Activated T-cell treated with anti-CD3 and anti-CD28 coated beads, Interleukin-2, amount 50 U/mL, for 4 hours (primary cell): ENCODE measurements around the gene CAP2. TPM values are rescaled to one million over a fixed set of nuclear protein-coding genes. Genes with fewer than 3 reads are reported as not detected.
"Not testable (repeated sequence)": the region's sequence is repeated elsewhere in the genome, so short reads cannot be mapped to it uniquely, and the experiment has no call there.

Experiments
- ATAC-seq, 2 donors: fragments of 200-7000 bp; cut with Tn5 transposase; one replicate each; pipeline ENCODE4 v1.10.0; 2021
- DNase-seq: peaks from one replicate; pipeline ENCODE4 v3.0.0-alpha.2; 2020
- H3K27me3 Mint-ChIP-seq: one replicate; pipeline ENCODE4 v1.8.0; 2021; ENCODE audit warnings: low read depth, mixed read lengths
- H3K36me3 Mint-ChIP-seq: one replicate; pipeline ENCODE4 v1.8.0; 2022; ENCODE audit warnings: mixed read lengths; ENCODE audit not compliant: insufficient read depth
- H3K4me1 Mint-ChIP-seq: one replicate; pipeline ENCODE4 v1.8.0; 2021; ENCODE audit warnings: low read depth, mixed read lengths
- H3K4me3 Mint-ChIP-seq: one replicate; pipeline ENCODE4 v1.8.0; 2021; ENCODE audit warnings: mild to moderate bottlenecking, moderate library complexity, mixed read lengths
- H3K9me3 Mint-ChIP-seq: one replicate; pipeline ENCODE4 v1.8.0; 2021; ENCODE audit warnings: mixed read lengths
- total RNA-seq, 3 donors: library from RNA; stranded (reverse); gene quantifications; one replicate each; pipeline ENCODE4 v1.2.1, GENCODE V29; 2021

The CAP2 gene
- total RNA-seq, 3 donors from 2014 or later: not detected

GRCh38 chr6:17388365-17388764 is 5.0 kb upstream of the CAP2 start:
- ATAC-seq: no peak
- Mint-ChIP-seq H3K4me1 (no peaks in the 10 kb centered on the region), H3K9me3 (no peaks in the 10 kb centered on the region), H3K36me3 (no peaks in the 10 kb centered on the region), H3K4me3 (no peak overlapping the region), H3K27me3 (peaks cover 34% of the 10 kb centered on the region)
- no peak for DNase-seq

DNA sequence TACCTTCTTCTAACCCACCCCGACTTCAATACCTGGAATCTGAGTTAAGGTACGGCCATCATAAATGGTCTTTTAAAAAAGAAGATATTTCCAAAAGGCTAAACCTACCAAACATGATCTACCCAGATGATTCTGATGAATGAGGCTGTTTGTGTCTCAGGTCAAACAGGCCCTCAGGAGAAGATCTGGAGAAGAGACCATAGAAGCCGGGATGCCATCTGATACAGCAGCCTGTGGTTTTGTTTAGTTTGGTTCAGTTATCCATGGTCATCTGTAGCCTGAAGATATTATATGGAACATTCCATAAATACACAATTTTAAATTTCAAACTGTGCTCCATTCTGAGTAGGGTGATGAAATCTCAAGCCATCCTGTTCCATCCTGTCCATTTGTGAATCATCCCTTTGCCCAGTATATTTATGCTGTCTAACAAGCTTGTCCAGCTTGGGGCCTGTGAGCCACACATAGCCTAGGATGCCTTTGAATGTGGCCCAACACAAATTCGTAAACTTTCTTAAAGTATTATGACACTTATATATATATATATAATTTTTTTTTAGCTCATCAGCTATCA is 4.0 kb upstream of the CAP2 start:
- Mint-ChIP-seq H3K27me3 (peaks cover 38% of the 10 kb centered on the region), H3K4me3 (no peak overlapping the region), H3K9me3 (no peaks in the 10 kb centered on the region), H3K4me1 (peaks cover 3% of the 10 kb centered on the region), H3K36me3 (no peaks in the 10 kb centered on the region)
- DNase-seq: no peak
- no peak for ATAC-seq

DNA sequence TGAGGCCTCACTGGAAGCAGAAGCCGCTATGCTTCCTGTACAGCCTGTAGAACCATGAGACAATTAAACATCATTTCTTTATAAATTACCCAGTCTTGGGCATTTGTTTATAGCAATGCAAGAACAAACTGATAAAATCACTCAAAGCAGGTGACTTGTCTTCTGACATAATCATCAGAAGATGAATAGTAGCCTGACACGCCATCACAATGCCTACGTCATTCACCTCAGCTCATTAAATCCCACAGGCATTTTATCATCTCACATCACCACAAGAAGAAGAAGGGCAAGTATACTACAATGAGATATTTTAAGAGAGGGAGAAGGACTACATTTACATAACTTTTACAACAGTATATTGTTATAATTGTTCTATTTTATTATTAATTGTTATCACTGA is 3.1 kb upstream of the CAP2 start:
- no peak for ATAC-seq
- Mint-ChIP-seq H3K4me1 (peaks cover 3% of the 10 kb centered on the region), H3K36me3 (no peaks in the 10 kb centered on the region), H3K9me3 (no peaks in the 10 kb centered on the region), H3K27me3 (peaks cover 47% of the 10 kb centered on the region), H3K4me3 (no peak overlapping the region)
- no peak for DNase-seq

DNA sequence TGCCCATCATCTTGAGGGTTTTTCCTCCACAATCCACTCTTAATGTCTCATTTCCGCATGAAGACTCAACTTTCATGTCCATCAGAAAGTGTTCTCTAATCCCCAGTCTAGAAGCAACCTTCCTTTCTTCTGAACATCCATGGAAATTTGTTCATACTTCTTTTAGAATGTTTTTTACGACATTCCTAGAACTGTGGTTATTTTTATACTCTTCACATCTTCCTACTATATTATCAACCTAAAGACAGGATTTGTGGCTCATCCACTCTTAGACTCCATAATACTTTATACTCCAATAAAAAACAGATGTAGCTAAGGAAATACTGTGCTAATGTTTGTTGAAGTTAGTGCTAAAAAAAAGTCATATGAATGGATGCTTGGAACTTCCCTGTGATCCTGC is 1.4 kb upstream of the CAP2 start:
- H3K27me3 Mint-ChIP-seq: peaks cover 53% of the 10 kb centered on the region

GRCh38 chr6:17393892-17394631 is 667 bp downstream of the CAP2 start:
- H3K36me3 Mint-ChIP-seq: no peaks in the 10 kb centered on the region
- H3K9me3 Mint-ChIP-seq: no peaks in the 10 kb centered on the region
- H3K4me1 Mint-ChIP-seq: peaks cover 3% of the 10 kb centered on the region
- peak; percentile 43 to 58 for ATAC-seq
- H3K27me3 Mint-ChIP-seq: peaks cover 56% of the 10 kb centered on the region
- DNase-seq: no peak
- peak overlapping the region; percentile 55 for H3K4me3 Mint-ChIP-seq

More for the DNA sequence above, 1.4 kb upstream of the CAP2 start:
- H3K36me3 Mint-ChIP-seq: no peaks in the 10 kb centered on the region
- no peak for ATAC-seq
- no peak for DNase-seq
- H3K4me1 Mint-ChIP-seq: peaks cover 3% of the 10 kb centered on the region
- no peaks in the 10 kb centered on the region for H3K9me3 Mint-ChIP-seq
- no peak overlapping the region for H3K4me3 Mint-ChIP-seq

GRCh38 chr6:17395112-17395511 is 1.7 kb downstream of the CAP2 start:
- ATAC-seq (no peak), DNase-seq (no peak)
- no peak overlapping the region for H3K4me3 Mint-ChIP-seq
- H3K27me3 Mint-ChIP-seq: peaks cover 51% of the 10 kb centered on the region
- no peaks in the 10 kb centered on the region for H3K9me3 Mint-ChIP-seq
- no peaks in the 10 kb centered on the region for H3K36me3 Mint-ChIP-seq
- H3K4me1 Mint-ChIP-seq: peaks cover 3% of the 10 kb centered on the region

DNA sequence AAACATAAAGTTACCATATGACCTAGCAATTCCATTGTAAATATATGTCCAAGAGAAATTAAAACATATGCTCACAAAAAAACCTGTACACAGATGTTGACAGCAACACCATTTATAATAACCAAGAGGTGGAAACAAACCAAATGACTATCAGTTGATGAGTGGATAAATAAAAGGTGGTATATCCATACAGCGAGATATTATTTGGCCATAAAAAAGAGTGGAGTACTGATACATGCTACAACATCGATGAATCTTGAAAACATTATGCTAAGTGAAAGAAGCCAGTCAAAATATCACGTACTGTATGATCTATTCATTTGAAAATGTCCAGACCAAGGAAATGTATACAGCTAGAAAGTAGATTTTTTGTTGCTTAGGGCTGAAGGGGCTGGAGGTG is 2.9 kb downstream of the CAP2 start:
- no peaks in the 10 kb centered on the region for H3K36me3 Mint-ChIP-seq
- H3K4me3 Mint-ChIP-seq: no peak overlapping the region
- ATAC-seq (no peak), DNase-seq (no peak)
- H3K9me3 Mint-ChIP-seq: no peaks in the 10 kb centered on the region
- H3K27me3 Mint-ChIP-seq: peaks cover 48% of the 10 kb centered on the region
- H3K4me1 Mint-ChIP-seq: peaks cover 3% of the 10 kb centered on the region

DNA sequence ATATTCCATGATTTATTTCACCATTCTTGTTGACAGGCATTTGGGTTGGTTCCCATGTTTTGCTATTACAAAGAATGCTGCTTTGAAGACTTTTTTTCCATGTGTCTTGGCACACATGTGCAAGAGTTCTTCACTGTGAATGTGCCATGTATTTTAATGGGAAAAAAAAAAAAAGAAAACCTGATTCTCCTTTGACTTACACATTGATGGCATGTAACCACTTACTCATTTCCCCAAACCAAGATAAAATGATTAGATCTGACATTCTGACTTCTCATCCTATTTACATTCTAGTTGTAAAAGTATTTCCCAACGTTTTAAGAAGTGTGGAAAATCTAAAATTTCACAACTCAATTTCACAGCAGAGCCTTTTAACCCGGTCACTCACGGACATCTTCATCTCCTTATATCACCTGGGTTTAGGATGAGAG is 4.4 kb downstream of the CAP2 start:
- ATAC-seq: no peak
- no peak for DNase-seq
- H3K4me3 Mint-ChIP-seq: no peak overlapping the region
- peaks cover 34% of the 10 kb centered on the region for H3K27me3 Mint-ChIP-seq
- no peaks in the 10 kb centered on the region for H3K9me3 Mint-ChIP-seq
- H3K4me1 Mint-ChIP-seq: peaks cover 3% of the 10 kb centered on the region
- H3K36me3 Mint-ChIP-seq: no peaks in the 10 kb centered on the region

- not testable (repeated sequence) for ATAC-seq, H3K36me3 Mint-ChIP-seq, H3K9me3 Mint-ChIP-seq, DNase-seq, H3K4me1 Mint-ChIP-seq, H3K4me3 Mint-ChIP-seq, H3K27me3 Mint-ChIP-seq
These were observed 12.0 kb downstream of the CAP2 start for GRCh38 chr6:17405181-17405943.

GRCh38 chr6:17405944-17406245 is 12.5 kb downstream of the CAP2 start:
- H3K9me3 Mint-ChIP-seq: peaks cover 7% of the 10 kb centered on the region
- H3K4me1 Mint-ChIP-seq: no peaks in the 10 kb centered on the region
- no peak overlapping the region for H3K4me3 Mint-ChIP-seq
- H3K36me3 Mint-ChIP-seq: no peaks in the 10 kb centered on the region
- ATAC-seq (no peak), DNase-seq (no peak)
- H3K27me3 Mint-ChIP-seq: no peaks in the 10 kb centered on the region

DNA sequence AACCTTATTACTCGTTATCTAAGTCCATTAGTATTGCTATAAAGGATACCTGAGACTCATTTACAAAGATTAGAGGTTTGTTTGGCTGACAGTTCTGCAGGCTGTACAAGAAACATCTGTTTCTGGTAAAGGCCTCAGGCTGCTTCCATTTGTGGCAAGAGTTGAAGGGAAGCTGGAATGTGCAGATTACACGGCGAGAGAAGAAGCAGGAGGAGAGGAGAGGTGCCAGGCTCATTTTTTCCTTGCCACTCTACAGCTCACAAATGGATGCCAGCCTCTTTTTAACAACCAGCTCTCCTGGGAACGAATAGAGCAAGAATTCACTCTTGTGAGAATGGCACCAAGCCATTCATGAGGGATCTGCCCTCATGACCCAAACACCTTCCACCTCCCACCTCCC is 14.7 kb downstream of the CAP2 start:
- no peak for DNase-seq

DNA sequence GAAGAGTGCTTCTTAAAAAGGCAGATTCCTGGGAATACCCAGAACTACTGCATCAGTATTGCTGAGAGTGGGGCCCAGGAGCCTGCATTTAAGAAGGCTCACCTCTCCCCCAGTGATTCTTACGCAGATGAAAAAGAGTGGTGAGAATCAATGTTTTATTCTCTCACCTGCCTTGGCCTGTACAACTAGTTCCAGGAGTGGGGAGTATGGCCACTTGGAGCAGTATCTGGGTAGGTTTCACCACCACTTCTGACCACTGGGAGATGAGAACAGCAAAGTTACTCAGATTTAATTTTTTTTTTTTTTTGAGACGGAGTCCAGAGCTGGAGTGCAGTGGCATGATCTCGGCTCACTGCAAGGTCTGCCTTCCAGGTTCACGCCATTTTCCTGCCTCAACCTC is 16.9 kb downstream of the CAP2 start:
- Mint-ChIP-seq H3K36me3 (no peaks in the 10 kb centered on the region), H3K4me1 (no peaks in the 10 kb centered on the region), H3K4me3 (no peak overlapping the region), H3K9me3 (peaks cover 9% of the 10 kb centered on the region), H3K27me3 (peaks cover 5% of the 10 kb centered on the region)
- ATAC-seq: no peak
- no peak for DNase-seq

More for the DNA sequence above, 14.7 kb downstream of the CAP2 start:
- no peak for ATAC-seq
- Mint-ChIP-seq H3K9me3 (peaks cover 9% of the 10 kb centered on the region), H3K4me3 (no peak overlapping the region), H3K4me1 (no peaks in the 10 kb centered on the region), H3K27me3 (peaks cover 5% of the 10 kb centered on the region), H3K36me3 (no peaks in the 10 kb centered on the region)

- no peak for ATAC-seq
- H3K4me3 Mint-ChIP-seq: no peak overlapping the region
- no peaks in the 10 kb centered on the region for H3K4me1 Mint-ChIP-seq
These were observed 19.9 kb downstream of the CAP2 start for GRCh38 chr6:17413313-17413750.

DNA sequence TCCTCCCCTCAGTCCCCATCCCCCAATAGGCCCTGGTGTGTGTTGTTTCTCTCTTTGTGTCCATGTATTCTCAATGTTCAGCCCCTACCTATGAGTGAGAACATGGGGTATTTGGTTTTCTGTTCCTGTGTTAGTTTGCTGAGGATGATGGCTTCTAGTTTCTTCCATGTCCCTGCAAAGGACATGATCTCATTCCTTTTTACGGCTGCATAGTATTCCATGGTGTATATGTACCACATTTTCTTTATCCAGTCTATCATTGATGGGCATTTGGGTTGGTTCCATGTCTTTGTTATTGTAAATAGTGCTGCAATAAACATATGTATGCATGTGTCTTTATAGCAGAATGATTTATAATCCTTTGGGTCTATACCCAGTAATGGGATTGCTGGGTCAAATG is 21.0 kb downstream of the CAP2 start:
- H3K4me3 Mint-ChIP-seq, H3K9me3 Mint-ChIP-seq, H3K27me3 Mint-ChIP-seq, DNase-seq, ATAC-seq, H3K4me1 Mint-ChIP-seq, H3K36me3 Mint-ChIP-seq: not testable (repeated sequence)

More at GRCh38 chr6:17413313-17413750, 19.9 kb downstream of the CAP2 start:
- Mint-ChIP-seq H3K9me3 (peaks cover 9% of the 10 kb centered on the region), H3K27me3 (peaks cover 9% of the 10 kb centered on the region), H3K36me3 (no peaks in the 10 kb centered on the region)
- DNase-seq: no peak

GRCh38 chr6:17415321-17415720 is 21.9 kb downstream of the CAP2 start:
- no peaks in the 10 kb centered on the region for H3K36me3 Mint-ChIP-seq
- H3K9me3 Mint-ChIP-seq: peaks cover 4% of the 10 kb centered on the region
- ATAC-seq (no peak), DNase-seq (no peak)
- H3K4me3 Mint-ChIP-seq: no peak overlapping the region
- no peaks in the 10 kb centered on the region for H3K4me1 Mint-ChIP-seq
- peaks cover 9% of the 10 kb centered on the region for H3K27me3 Mint-ChIP-seq
